ENCODE data around the gene INPP4B. TPM values are rescaled to one million over a fixed set of nuclear protein-coding genes. Genes with fewer than 3 reads are reported as not detected.

Gene INPP4B
- total RNA-seq, 2 donors from 2014 or later, result 10.0 to 14.1 TPM

DNA sequence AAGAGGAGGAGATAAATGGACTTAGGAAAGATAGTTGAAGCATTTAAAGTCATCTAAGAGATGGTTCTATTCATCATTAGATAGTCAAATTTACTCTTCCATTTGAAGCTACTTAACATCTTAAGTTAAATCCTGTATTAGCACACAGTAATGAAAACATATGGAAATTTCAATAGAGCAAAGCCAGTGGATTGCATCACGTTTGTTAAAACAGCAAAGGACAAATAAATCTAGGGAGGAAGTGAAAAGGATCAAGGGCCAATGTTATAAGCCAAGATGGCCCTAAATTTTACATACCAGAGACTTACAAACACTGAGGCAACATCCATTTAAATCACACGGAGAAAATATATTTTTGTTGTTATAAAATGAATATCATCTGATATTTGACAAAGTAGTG lies 602.8 kb downstream of the INPP4B start:
- Histone ChIP-seq H3K36me3 (no peaks in the 10 kb centered on the region), H3K9ac (ENCODE audit: low read depth in 2 of 2, low read length in 2 of 2) (no peak overlapping the region), H3K4me3 (no peak overlapping the region), H3K4me1 (no peaks in the 10 kb centered on the region), H3K27me3 (no peaks in the 10 kb centered on the region), H3K9me3 (no peaks in the 10 kb centered on the region), H3K27ac (no peak overlapping the region)
- DNase-seq, result no peak
- TF ChIP-seq CTCF (IDR thresholded peaks at IDR 0.05), result no peak
- intact Hi-C loops (cut with DNase I), result no loop called here

DNA sequence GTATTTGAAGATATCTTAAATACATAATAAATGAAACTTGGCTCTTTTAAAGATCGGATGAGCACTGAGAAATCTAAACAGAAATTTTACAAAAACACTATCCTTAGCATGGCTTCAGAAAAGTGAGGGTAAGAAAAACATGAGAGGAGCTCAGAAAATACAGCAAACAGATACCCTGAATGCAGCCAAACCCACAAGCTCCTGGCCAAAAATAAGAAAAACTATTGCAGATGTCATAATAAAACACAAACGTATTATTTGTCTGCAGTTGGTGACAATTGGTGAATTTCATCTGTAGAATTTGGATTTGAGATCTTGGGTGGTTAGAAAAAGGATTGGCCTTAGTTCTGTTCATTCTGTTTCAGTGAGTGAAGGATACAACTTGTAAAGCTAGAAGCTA lies 603.9 kb downstream of the INPP4B start:
- Histone ChIP-seq H3K36me3 (no peaks in the 10 kb centered on the region), H3K9me3 (no peaks in the 10 kb centered on the region), H3K27me3 (no peaks in the 10 kb centered on the region), H3K9ac (ENCODE audit: low read depth in 2 of 2, low read length in 2 of 2) (no peak overlapping the region), H3K4me1 (no peaks in the 10 kb centered on the region), H3K27ac (no peak overlapping the region), H3K4me3 (no peak overlapping the region)
- TF ChIP-seq CTCF (IDR thresholded peaks at IDR 0.05), result no peak
- intact Hi-C loops (cut with DNase I), result no loop called here
- no peak for DNase-seq

- TF ChIP-seq CTCF (IDR thresholded peaks at IDR 0.05), result no peak
- H3K9me3 ChIP-seq, result no peaks in the 10 kb centered on the region
- DNase-seq, result no peak
- H3K27ac ChIP-seq, result no peak overlapping the region
- no peak overlapping the region for H3K9ac ChIP-seq (ENCODE audit: low read depth in 2 of 2, low read length in 2 of 2)
- H3K36me3 ChIP-seq, result no peaks in the 10 kb centered on the region
- H3K4me3 ChIP-seq, result no peak overlapping the region
- intact Hi-C loops (cut with DNase I), result no loop called here
- H3K4me1 ChIP-seq, result no peaks in the 10 kb centered on the region
- no peaks in the 10 kb centered on the region for H3K27me3 ChIP-seq
Measured at GRCh38 chr4:142238589-142238988, 607.5 kb downstream of the INPP4B start.

DNA sequence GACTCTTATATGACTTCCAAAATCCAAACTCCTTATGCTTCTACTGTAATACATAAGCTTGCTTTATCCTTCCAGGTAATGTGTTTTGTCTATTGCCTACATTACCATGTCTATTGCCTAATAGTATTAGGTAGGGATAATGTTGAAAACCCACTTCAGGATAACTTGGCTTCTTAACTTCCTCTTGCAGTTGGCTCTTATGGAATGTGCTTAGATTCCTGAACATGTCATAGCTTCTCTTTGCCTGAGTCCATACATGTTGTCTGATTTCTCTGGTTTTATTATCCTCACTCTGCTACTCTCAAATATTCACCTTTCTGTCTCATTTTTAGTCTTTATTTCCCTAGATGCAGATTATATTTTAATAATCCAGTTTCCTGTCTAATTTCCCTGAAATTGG lies 609.8 kb downstream of the INPP4B start:
- Histone ChIP-seq H3K9ac (ENCODE audit: low read depth in 2 of 2, low read length in 2 of 2) (no peak overlapping the region), H3K4me1 (no peaks in the 10 kb centered on the region), H3K27ac (no peak overlapping the region), H3K36me3 (no peaks in the 10 kb centered on the region), H3K9me3 (no peaks in the 10 kb centered on the region), H3K27me3 (no peaks in the 10 kb centered on the region), H3K4me3 (no peak overlapping the region)
- intact Hi-C loops (cut with DNase I), result no loop called here
- no peak for TF ChIP-seq CTCF (IDR thresholded peaks at IDR 0.05)
- no peak for DNase-seq

DNA sequence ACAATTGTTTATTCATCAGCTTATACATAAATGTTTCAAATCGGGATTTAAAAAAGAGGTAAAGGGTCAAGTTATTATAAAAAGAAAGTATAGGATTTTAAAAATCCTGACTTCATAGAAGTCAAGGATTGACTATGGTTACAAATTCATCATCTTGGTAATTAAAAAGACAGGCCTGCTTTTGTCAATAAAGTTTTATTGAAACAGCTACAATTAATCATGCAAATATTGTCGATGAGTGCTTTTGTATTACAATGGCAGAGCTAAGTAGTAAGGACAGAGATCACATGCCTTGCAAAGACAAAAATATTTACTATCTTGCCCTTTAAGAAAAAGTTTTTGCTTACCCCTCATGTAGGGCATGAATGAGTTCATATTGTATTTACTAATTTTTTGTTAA lies 614.3 kb downstream of the INPP4B start:
- intact Hi-C loops (cut with DNase I), result no loop called here
- Histone ChIP-seq H3K4me1 (no peaks in the 10 kb centered on the region), H3K36me3 (no peaks in the 10 kb centered on the region), H3K9me3 (no peaks in the 10 kb centered on the region), H3K4me3 (no peak overlapping the region), H3K9ac (ENCODE audit: low read depth in 2 of 2, low read length in 2 of 2) (no peak overlapping the region), H3K27ac (no peak overlapping the region), H3K27me3 (no peaks in the 10 kb centered on the region)
- no peak for TF ChIP-seq CTCF (IDR thresholded peaks at IDR 0.05)
- no peak for DNase-seq

DNA sequence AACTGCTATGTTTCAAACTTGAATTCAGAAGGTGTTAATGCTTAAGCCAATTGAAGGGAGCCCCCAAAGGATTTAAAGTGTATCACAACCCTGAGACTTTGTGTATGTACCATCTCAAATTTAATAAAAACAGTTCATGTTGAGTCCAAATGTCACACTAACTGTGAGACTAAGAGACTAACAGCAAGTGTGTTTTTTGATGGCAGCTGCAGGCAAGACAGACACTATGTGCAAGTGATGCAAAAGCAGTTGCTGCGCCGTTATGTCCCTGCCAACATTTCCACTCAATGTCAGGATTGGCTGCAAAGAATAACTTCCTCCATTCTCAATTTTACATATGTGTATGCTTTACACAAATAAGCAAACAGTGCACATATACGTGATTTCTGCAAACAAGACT lies 615.1 kb downstream of the INPP4B start:
- no peaks in the 10 kb centered on the region for H3K4me1 ChIP-seq
- no peak for DNase-seq
- H3K9me3 ChIP-seq, result no peaks in the 10 kb centered on the region
- intact Hi-C loops (cut with DNase I), result no loop called here
- TF ChIP-seq CTCF (IDR thresholded peaks at IDR 0.05), result no peak
- no peak overlapping the region for H3K4me3 ChIP-seq
- H3K9ac ChIP-seq (ENCODE audit: low read depth in 2 of 2, low read length in 2 of 2), result no peak overlapping the region
- H3K27me3 ChIP-seq, result no peaks in the 10 kb centered on the region
- no peak overlapping the region for H3K27ac ChIP-seq
- H3K36me3 ChIP-seq, result no peaks in the 10 kb centered on the region

All from colonic mucosa (tissue), 4 donors.